Muscle of leg (tissue), 11 donors: ENCODE data around the gene AEBP2. TPM values are rescaled to one million over a fixed set of nuclear protein-coding genes. Genes with fewer than 3 reads are reported as not detected.
A peak's percentile ranks its signal among the peaks of the same experiment; 100 is the strongest.

Experiments
- DNase-seq: peaks from one replicate; pipeline ENCODE4 v3.0.0; 2013
- H3K27ac ChIP-seq: one replicate; pipeline ENCODE4 v1.5.1; 2013; ENCODE audit warnings: mild to moderate bottlenecking, low read length, control low read depth
- H3K27me3 ChIP-seq: one replicate; pipeline ENCODE4 v1.6.1; 2013; ENCODE audit warnings: low read length; ENCODE audit not compliant: control insufficient read depth, insufficient read depth
- H3K36me3 ChIP-seq: one replicate; pipeline ENCODE4 v1.6.1; 2013; ENCODE audit warnings: low read length; ENCODE audit not compliant: control insufficient read depth, insufficient read depth
- H3K4me1 ChIP-seq: one replicate; pipeline ENCODE4 v1.6.1; 2013; ENCODE audit warnings: low read length; ENCODE audit not compliant: control insufficient read depth, insufficient read depth
- H3K4me3 ChIP-seq: one replicate; pipeline ENCODE4 v1.5.1; 2013; ENCODE audit warnings: low read length, control low read depth
- H3K9me3 ChIP-seq: replicated peaks from 2 replicates; pipeline ENCODE4 v1.6.1; 2013; ENCODE audit warnings: low read depth, low read length; ENCODE audit not compliant: control insufficient read depth
- WGBS: methylation state at CpG from one replicate; pipeline ENCODE4 v1.1.5; 2013; ENCODE audit warnings: missing lambda C conversion rate; ENCODE audit not compliant: insufficient coverage; 5-methylcytosine and 5-hydroxymethylcytosine counted together
- polyA plus RNA-seq, 8 donors: library from polyadenylated mRNA; unstranded; fragments of 120-200 nt; gene quantifications; one replicate each; pipeline versions ENCODE4 v1.2.1 to v1.2.3, GENCODE V29; 2013; ENCODE audit warnings: inconsistent platforms in 1 of 8, low replicate concordance in 1 of 8; ENCODE audit not compliant: insufficient read length in 8 of 8, insufficient read depth in 1 of 8
- total RNA-seq: library from RNA; stranded (reverse); fragments of 120-200 nt; gene quantifications from one replicate; pipeline ENCODE4 v1.2.4, GENCODE V29; 2013

The AEBP2 gene
- total and polyA plus RNA-seq, 9 donors: 26.6 to 42.5 (median 33.2) TPM

GRCh38 chr12:19434538-19434937, 4.8 kb upstream of the AEBP2 start:
- no peak overlapping the region for H3K4me3 ChIP-seq
- no peaks in the 10 kb centered on the region for H3K9me3 ChIP-seq
- H3K27ac ChIP-seq: no peak overlapping the region
- peaks cover 11% of the 10 kb centered on the region for H3K4me1 ChIP-seq
- DNase-seq: no peak
- no peaks in the 10 kb centered on the region for H3K36me3 ChIP-seq
- H3K27me3 ChIP-seq: no peaks in the 10 kb centered on the region
- WGBS: 80% methylated on average over 1 of the region's 3 CpGs

- WGBS: 79% methylated on average over 7 of the region's 10 CpGs
- no peaks in the 10 kb centered on the region for H3K9me3 ChIP-seq
- DNase-seq: no peak
- H3K36me3 ChIP-seq: no peaks in the 10 kb centered on the region
- H3K27ac ChIP-seq: no peak overlapping the region
- peaks cover 11% of the 10 kb centered on the region for H3K4me1 ChIP-seq
- no peaks in the 10 kb centered on the region for H3K27me3 ChIP-seq
- no peak overlapping the region for H3K4me3 ChIP-seq
These were observed 3.3 kb upstream of the AEBP2 start for GRCh38 chr12:19435831-19436497.

GRCh38 chr12:19436931-19437330, 2.4 kb upstream of the AEBP2 start:
- WGBS: 100% methylated on average over 1 of the region's 2 CpGs
- Histone ChIP-seq H3K4me1 (peaks cover 10% of the 10 kb centered on the region), H3K4me3 (no peak overlapping the region), H3K27ac (no peak overlapping the region), H3K9me3 (no peaks in the 10 kb centered on the region), H3K36me3 (no peaks in the 10 kb centered on the region), H3K27me3 (no peaks in the 10 kb centered on the region)
- no peak for DNase-seq

- Histone ChIP-seq H3K27ac (no peak overlapping the region), H3K4me1 (peaks cover 6% of the 10 kb centered on the region), H3K4me3 (no peak overlapping the region), H3K27me3 (no peaks in the 10 kb centered on the region), H3K36me3 (peaks cover 1% of the 10 kb centered on the region), H3K9me3 (no peaks in the 10 kb centered on the region)
- no CpG with 5 or more reads among the region's 3 CpGs for WGBS
- DNase-seq: no peak
These were observed 1.3 kb upstream of the AEBP2 start for GRCh38 chr12:19437996-19438395.

- H3K27me3 ChIP-seq: no peaks in the 10 kb centered on the region
- peaks cover 11% of the 10 kb centered on the region for H3K4me1 ChIP-seq
- peak overlapping the region; percentile 82 for H3K4me3 ChIP-seq
- H3K36me3 ChIP-seq: peaks cover 7% of the 10 kb centered on the region
- under 1% methylated on average over 71 of the region's 71 CpGs for whole genome bisulfite sequencing
- peak overlapping the region; percentile 94 for H3K27ac ChIP-seq
- peak; percentile 90 for DNase-seq
- H3K9me3 ChIP-seq: no peaks in the 10 kb centered on the region
These were observed 947 bp downstream of the AEBP2 start for GRCh38 chr12:19440019-19440858.

GRCh38 chr12:19440916-19441315, 1.6 kb downstream of the AEBP2 start:
- H3K27me3 ChIP-seq: no peaks in the 10 kb centered on the region
- peaks cover 11% of the 10 kb centered on the region for H3K4me1 ChIP-seq
- peak overlapping the region; percentile 82 for H3K4me3 ChIP-seq
- H3K27ac ChIP-seq: peak overlapping the region; percentile 94
- H3K36me3 ChIP-seq: peaks cover 7% of the 10 kb centered on the region
- 0% methylated on average over 2 of the region's 8 CpGs for WGBS
- no peaks in the 10 kb centered on the region for H3K9me3 ChIP-seq
- no peak for DNase-seq

GRCh38 chr12:19443585-19443984, 4.3 kb downstream of the AEBP2 start:
- peaks cover 11% of the 10 kb centered on the region for H3K4me1 ChIP-seq
- DNase-seq: no peak
- H3K27me3 ChIP-seq: no peaks in the 10 kb centered on the region
- peaks cover 7% of the 10 kb centered on the region for H3K36me3 ChIP-seq
- no peak overlapping the region for H3K27ac ChIP-seq
- no peaks in the 10 kb centered on the region for H3K9me3 ChIP-seq
- WGBS: no CpG with 5 or more reads among the region's 4 CpGs
- H3K4me3 ChIP-seq: no peak overlapping the region

GRCh38 chr12:19444097-19444496, 4.8 kb downstream of the AEBP2 start:
- H3K4me3 ChIP-seq: no peak overlapping the region
- no peak for DNase-seq
- H3K36me3 ChIP-seq: peaks cover 7% of the 10 kb centered on the region
- no peaks in the 10 kb centered on the region for H3K9me3 ChIP-seq
- H3K27ac ChIP-seq: no peak overlapping the region
- WGBS: 33% methylated on average over 1 of the region's 3 CpGs
- H3K27me3 ChIP-seq: no peaks in the 10 kb centered on the region
- peaks cover 8% of the 10 kb centered on the region for H3K4me1 ChIP-seq

- Histone ChIP-seq H3K9me3 (no peaks in the 10 kb centered on the region), H3K27ac (no peak overlapping the region), H3K36me3 (peaks cover 7% of the 10 kb centered on the region), H3K4me1 (peaks cover 11% of the 10 kb centered on the region), H3K4me3 (no peak overlapping the region), H3K27me3 (no peaks in the 10 kb centered on the region)
- WGBS: 60% methylated on average over 1 of the region's 8 CpGs
- DNase-seq: no peak
These were observed 8.1 kb downstream of the AEBP2 start for GRCh38 chr12:19447386-19447785.

- no CpG with 5 or more reads among the region's 4 CpGs for WGBS
- no peak for DNase-seq
- H3K27me3 ChIP-seq: no peaks in the 10 kb centered on the region
- H3K9me3 ChIP-seq: no peaks in the 10 kb centered on the region
- H3K4me1 ChIP-seq: peaks cover 8% of the 10 kb centered on the region
- H3K27ac ChIP-seq: peak overlapping the region; percentile 55
- no peak overlapping the region for H3K4me3 ChIP-seq
- no peaks in the 10 kb centered on the region for H3K36me3 ChIP-seq
These were observed 10.5 kb downstream of the AEBP2 start for GRCh38 chr12:19449814-19450213.
